HG03342 (cell line): ENCODE results near the gene CHN2.
"Not testable (repeated sequence)": the region's sequence is repeated elsewhere in the genome, so short reads cannot be mapped to it uniquely, and the experiment has no call there.

Experiments used
- ATAC-seq: cut with Tn5 transposase; IDR thresholded peaks from one replicate; pipeline ENCODE4 v1.9.1; 2021; ENCODE audit warnings: mild to moderate bottlenecking, moderate library complexity; ENCODE audit not compliant: unreplicated experiment

CHN2 gene

DNA sequence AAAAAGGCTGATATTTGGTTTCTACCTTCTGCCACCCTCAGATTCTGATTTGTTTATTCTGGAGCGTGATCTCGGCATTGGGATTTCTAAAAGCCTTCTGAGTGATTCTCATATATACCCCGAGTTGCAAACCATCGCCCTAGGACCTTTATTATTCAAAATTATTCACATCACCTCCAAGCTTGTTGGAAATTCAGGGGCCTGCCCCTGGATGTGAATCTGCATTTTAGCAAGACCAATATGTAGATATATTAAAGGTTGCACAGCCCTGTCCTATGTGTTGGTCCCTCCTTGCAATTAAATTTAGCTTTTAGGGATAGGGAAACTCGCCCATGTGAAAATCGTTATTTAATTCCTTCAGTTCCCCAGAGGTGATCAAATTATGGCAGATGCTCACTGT lies 9.0 kb upstream of the CHN2 start:
- ATAC-seq, result no peak

DNA sequence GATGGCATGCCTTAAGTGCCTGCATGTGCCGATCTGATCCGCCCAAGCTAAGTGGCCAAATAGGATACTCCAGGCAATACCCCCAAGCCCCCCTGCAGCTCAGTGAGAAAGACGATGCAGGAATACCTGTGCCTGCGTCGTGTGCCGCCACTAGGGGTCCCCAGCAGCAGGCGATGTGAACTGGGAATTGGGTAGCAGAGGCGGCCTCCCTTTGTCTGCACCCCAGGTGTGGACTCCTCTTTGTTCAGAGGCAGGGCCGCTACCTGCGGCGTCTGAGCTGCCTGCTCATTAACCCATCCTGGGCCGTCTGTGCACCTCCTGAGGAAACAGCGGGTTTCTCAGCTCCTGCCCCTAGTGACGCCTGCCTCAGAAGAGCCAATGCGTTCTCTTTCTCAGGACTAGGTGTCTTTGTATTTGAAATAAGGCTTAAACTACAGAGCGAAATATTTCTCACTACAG lies 4.8 kb upstream of the CHN2 start:
- ATAC-seq, result peak; percentile 67

DNA sequence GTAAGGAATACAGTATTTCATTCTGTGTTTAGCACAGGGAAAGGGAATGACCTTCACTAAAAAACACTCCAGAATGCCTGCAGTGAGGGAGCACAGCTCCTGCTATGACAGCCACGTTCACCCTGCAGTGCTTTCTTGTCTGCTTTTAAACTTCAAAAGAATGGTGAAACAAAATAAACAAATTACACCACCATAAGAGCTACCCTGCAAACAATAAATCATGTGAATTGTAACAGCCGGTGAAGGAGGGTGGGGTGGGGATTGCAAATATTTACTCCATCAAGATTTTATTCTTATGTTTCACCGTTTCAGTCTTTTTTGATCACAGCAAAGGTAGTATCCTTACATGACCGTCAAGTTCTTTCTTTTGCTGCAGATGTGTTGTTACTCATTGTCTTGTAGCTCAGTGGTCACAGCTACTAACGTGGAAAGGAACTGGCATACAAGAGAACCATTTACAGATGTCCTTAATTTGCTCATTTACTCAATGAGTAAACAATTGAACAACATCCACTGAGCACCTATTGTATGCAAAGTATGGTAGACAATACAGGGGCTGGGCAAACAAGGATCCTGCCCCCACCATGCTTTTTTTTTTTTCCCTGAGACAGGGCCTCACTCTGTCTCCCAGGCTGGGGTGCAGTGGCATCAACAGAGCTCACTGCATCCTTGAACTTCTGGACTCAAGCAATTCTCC lies 4.1 kb upstream of the CHN2 start:
- no peak for ATAC-seq

DNA sequence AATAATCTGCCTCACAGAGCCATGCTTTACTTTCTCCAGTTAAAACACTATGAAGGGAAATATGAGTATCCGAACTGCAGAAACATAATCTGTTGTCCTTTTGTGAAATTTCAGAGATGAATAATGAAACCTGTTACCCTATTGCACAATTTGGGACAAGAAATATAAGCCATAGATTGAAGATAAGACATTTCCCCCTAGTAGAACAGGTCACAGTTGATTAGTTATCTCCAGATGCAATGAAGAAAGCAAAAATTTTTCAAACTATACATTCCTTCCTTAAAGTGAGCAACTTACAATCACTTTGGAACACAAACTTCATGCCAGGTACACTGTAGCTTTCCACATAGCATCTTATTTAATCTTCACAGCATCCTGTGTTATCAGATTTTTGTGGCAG lies 2.3 kb upstream of the CHN2 start:
- no peak for ATAC-seq

DNA sequence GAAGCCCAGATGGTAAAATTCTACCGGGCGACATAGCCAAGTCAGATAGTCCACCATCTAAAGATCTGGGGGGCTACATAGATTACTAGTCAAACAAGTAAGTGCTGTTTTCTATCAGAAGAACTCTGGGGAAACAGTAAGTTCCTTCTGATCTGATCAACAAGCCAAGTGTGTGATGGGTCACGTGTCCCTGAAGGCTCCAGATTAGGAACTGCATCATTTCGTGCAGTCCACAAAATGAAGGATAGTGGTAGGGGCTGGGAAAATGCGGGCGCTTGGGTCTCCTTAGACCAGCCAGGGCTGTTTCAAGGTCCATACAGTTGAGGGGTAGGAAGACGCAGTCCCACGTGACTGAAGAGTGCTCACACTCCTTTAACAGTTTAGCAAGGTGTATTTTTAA lies 1.8 kb upstream of the CHN2 start:
- no peak for ATAC-seq

DNA sequence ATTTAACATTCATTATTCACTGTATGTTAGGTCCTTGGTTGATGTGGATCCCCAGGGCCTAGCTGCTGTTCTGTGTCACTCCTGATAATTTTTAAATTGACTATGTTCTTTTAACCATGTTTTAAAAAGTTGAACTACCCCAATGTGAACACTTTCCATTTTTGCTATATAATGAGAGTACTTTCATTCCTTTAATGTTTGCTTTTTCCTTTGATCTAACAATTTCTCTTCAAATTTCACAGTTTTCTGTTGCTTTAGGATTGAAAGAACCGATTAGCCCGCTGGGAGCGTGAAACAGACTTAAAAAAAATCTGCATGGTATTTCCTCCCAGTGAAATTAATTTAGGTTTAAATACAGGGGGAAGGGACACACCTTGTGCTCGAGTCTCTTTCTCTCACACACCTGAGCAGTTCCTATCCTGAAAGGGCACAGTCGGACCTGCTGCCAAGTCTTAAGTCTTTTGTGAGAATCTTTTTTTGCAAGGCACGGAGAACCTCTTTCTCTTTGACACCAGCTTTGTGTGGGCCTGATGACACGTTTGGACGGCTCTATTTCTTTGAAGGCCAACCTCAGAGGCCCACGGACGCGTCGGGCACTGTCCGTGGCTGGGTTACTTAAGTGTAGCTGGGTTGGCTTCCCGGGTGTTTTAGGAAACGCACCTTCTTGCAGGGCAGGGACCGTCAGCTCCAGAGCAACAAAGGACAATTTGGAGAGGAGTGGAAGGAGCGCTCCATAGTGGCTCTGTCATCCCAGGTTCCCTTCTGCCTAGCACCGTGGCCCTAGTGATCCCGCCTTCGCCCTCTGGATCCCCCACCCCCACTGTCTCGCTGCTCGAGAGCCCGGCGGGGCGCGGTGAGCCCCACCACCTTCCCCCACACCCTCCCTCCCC lies 1.0 kb upstream of the CHN2 start:
- no peak for ATAC-seq

DNA sequence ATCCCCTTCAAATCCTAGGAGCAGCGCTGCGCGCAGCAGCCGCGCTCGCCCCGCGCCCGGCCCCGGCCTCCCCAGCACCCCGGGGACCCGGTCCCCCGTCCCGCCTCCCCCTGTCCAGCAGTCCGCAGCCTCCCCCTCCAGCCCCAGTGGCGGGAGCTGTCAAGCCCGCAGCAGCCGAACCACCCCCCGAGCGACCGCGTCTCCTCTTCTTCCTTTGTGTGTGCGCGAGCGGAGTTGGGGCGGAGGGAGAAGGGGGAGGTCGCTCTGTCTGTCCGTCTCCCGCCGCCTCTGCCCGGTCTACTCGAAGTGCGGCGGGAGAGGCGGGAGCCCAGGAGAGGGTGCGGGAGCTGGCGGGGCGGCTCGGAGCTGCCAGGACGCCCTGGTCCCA lies 375 bp upstream of the CHN2 start:
- ATAC-seq, result no peak

DNA sequence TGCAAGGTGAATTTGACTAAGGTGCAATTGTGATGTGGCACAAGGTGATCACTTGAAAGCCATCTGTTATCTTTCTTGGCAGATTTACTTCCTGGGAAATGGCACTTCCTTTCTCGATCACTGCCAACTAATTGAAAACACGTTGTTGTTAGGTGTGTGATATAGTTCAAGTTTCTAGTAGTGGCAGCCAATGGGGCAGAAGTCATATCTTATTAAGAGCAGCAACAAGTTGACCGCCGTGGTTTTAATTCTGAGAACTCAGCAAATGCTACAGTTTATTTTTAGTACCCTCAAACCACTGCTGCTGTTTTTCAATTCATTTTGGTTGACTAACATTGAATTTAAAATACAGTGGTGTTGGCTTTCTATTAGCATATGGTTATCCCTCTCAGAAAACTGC lies 1.6 kb downstream of the CHN2 start:
- no peak for ATAC-seq

DNA sequence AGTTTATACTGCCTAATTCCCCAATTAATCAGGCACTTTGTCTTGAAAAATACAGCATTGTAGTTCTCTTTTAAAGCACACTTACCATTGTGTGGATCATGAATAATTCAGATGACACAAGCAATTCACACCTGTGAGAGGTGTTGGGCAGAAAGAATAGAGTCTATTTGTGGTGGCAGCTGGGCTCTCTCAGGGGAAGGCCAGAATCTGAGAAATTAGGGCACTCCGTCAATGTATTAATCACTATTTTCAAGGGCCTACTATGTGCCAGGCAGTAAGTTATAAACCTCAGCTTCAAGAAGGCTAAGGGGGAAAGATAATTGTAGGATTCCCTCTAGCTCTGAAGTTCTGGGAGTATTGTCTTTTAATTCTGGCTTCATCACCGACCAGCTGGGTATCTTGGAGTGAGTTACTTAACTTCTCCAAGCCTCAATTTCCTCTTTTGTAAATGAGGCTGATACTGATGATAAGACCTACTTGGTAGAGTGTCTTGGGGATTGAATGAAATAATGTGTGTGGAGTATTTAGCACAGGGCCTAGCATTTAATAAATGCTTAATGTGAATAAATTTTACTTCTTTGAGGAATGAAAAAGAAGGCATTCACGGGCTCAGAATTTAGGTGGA lies 2.5 kb downstream of the CHN2 start:
- ATAC-seq, result no peak

DNA sequence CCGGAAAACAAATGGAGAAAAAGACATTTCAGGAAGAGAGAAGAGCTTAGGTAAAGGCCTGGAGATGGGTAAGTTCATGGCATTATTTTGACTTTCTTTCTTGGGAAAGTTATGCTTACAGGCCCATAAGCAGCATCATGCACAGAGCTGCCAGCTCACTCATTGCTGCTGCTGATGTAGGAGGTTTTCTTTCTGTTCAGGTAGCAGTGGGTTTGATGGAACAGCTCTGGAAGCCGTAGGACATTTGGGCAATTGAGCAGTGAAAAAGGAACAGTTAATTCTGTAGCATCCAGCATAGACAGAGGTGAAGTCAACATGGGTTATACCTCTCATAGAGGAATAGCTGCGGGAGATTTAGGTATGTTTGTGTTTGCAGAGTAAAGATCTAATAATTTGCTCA lies 3.3 kb downstream of the CHN2 start:
- ATAC-seq, result no peak

DNA sequence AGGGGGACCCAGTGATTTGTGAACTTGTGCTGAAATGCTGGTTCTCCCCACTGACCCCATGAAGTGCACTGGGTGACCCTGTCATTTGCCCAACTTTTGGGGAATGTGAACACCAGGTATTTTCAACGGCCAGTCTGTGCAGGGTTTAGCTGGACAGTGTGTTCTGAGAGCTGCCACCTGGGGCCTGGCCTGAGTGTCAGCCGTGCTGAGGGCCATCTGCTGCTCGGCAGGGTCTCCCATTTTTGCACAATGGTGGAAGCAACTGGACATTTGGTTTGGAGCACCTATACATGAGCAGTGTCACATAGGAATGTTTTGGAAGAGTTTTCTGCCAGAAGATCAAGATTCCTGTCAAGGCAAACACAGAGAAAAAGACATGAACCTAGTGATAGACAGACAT lies 5.2 kb downstream of the CHN2 start:
- no peak for ATAC-seq

DNA sequence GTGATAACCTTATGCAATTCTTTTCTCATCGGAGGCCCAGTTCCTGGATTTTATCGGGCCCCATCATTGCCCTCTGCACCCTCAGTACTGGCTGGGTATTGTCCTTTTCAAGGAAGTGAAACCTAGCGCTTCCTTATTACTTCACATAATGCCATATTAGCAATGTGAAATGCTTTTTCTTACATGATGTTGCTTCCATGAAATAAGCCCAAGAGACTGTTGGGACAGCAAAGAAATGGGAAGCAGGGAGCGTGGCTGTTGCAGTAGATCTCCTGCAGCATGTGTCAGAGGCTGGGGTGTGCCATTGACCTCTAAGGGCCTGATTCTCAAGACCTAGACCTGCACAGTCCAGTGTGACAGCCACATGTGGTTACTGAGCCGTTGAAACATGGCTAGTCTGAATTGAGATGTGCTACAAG lies 8.1 kb downstream of the CHN2 start:
- no peak for ATAC-seq

DNA sequence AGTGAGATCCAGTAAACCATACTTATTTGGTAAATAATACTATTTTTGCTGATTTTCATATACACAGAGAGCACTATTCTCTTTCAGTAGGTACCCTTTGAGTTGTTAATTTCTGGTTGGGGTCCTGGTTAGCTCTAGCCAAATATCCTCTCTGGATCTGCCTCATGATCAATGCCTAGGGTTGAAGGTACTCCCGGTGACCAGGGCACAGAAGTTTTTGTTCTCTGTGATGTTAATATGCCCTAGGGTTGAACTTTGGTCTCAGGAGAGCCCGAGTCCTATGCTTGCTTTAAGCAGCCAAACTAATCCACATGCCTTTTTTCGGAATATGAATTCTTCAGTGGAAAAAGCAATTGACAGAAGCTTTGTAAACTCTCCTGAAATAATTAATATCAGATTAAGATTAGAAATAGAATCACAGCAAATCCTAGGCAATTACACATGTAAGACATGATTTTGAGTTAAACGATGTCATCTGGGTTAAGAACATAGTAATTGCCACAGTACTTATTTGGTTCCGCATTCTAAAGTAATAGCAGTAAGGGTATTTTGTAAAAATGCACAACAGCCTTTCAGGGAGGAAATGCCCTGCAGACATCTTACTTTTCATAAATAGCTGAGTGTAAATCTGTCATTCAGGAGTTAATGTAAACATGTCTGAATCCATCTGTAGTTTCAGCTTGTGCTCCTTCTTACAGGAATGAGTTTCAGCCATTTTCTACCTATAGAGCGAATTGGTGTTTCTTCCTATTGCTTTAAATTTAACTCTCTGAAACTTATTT lies 10.1 kb downstream of the CHN2 start:
- no peak for ATAC-seq

DNA sequence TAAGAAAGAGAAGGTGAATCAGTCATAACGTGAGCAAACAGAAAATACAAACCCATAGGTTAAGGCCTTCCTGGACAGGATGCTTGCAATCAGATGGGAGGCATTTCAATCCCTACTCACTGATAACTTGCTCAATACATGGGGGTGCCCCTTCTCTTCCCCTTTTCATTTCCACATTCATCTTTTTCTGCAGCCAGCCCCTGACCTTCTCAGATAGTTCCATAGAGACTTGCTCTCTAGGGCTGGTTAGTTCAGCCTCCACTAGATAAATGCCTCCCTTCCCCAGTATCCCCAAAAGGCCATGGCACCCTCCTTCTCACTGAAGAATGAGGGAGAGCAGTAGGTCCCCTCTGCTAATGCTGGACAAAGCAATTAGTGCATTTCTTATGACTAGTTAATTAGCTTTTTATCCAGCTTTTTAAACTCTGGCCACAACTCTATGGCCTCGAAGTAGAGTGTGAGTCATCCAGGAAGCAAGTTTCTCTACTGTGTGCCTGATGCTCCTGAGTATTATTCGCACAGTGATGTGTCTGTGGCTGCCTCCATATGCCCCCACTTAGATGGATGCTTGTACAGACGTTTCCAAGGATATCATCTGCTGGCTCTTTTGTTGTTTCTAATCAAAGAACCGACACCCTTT lies 12.7 kb downstream of the CHN2 start:
- ATAC-seq, result no peak

DNA sequence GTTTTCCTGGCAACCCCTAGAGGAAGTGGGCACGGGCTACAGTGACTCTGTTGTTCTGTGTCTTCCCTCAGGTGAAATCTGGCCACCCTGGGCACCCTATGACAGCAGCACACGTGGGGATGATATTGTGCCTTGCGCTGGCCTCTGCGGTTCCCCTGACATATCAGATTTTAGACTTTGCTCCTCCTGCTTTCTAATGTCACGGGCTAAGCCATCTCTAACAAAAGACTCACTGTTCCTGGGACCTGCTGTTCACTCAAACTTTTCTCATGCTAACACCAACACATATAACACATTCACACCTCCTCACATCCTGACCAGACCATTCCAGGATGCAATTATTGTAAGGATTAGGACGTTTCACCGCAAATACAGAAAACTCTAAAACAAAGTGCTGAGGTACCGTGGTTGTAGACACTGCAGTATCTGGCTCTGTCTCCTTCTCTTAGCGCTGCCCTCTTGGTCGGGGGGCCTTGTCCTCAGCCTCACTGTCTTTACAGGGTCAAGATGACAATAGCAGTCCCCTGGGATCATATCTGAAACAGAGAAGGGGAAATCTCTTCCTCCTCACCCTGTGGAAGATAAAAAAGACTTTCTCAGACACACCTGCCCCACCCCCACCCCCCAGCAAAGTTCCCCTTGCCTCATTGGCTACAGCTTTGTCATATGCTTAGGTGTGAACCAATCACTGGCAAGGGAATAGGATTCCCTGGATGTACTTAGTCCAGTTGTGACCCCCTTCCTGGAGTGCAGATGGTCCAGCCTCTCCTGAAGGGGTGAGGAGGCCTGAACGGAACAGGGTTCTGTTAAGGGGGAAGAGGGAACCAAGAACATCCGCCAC lies 14.1 kb downstream of the CHN2 start:
- ATAC-seq, result no peak

DNA sequence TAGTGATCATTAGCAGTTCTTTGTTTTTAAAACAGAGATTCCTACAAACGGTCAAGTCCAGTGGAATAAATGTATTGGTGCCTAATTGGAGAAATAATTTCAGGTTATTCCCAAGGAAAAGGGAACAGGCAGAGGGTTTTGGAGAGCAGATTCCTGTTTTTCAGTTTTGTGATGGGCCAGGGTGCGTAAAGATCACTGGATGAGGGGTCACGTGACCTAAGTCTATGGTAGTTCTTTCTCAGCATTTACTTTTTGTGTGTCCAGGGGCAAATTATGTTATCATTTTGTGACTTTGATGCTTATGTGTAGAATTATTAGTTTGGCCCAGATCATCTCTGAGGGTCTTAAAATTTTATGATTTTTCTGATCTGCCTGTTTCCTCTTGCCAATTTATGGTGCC lies 15.2 kb downstream of the CHN2 start:
- ATAC-seq, result no peak

DNA sequence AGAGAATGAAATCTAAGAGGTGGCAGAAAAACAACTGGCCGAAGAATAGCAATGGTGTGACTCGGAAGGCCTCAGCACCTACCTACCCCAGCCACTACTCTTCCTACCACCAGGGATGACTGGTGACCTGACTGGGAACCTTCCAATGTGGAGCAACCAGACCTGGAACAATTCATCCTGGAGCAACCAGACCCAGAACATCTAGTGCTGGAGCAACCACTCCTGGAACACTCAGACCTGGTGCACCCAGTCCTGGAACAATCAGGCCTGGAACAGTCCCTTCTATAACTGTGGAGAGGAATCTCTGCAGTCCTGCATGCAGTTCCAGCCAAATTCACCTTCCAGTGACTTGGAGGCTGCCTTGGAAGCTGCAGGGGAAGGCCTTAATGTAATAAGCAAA lies 18.2 kb downstream of the CHN2 start:
- not testable (repeated sequence) for ATAC-seq

DNA sequence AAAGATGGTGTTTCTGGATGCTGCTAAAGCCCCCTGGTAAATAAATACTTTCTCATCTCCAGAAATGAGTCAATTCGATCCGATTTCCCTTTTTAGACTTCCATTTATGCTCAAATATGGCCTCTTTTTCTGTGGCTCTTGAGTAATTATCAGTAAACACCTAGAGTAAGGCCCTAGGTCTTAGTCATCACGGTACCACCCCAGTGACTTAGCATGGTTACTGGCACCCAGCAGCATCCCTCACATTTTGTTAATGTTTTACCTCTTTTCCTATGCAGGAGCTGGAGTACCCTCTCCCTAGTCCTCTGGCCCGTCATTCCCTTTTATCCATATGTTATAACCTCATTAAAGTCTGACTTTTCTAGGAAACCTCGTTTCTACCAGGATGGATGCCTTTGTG lies 19.5 kb downstream of the CHN2 start:
- ATAC-seq, result no peak

DNA sequence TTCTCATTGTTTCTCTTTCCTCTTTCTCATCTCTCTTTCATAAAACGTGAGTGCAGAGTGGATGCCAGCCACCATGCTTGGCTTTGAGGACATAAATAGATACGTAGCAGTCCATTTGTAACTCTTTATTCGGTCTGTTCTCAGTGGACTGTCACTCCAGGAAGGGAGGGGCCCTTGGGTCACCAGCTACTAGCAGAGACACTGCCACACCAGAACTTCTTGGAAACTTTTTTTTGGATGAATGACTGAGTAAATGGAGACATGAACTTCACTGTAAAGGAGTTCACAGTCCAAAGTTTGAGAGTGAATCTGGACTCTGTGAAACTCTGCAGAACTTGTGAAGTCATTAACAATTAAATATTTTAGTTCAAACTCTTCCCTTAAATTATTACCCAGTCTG lies 20.2 kb downstream of the CHN2 start:
- ATAC-seq, result no peak

DNA sequence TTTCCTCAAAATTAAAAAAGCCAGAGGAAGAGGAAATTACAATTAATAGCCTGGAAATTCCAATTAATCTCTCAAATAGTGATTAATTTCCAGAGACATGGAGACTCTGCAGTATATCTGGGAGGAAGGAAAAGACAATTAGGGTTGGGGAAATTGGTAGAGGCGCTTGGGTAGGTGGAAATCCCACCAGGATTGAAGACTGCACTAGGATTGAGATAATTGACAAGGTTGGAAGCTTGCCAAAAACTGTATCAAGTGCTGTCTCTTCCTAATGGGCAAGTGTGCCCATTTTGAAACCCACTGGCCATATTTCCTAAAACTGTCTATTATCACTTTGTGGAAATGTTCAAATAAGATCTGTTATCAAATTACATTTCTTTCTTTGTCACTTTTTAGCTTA lies 21.6 kb downstream of the CHN2 start:
- no peak for ATAC-seq
